HL-60/S4 (cell line): Measurements from ENCODE around the gene CCHCR1.

ENCODE experiments used
- in situ Hi-C: fragments of 300-500 bp; cut with MboI; formaldehyde crosslinking; loops from 2 replicates; pipeline ENCODE4 v1.14.3; 2022; ENCODE audit warnings: low sequenced_read_pairs

CCHCR1 gene

DNA sequence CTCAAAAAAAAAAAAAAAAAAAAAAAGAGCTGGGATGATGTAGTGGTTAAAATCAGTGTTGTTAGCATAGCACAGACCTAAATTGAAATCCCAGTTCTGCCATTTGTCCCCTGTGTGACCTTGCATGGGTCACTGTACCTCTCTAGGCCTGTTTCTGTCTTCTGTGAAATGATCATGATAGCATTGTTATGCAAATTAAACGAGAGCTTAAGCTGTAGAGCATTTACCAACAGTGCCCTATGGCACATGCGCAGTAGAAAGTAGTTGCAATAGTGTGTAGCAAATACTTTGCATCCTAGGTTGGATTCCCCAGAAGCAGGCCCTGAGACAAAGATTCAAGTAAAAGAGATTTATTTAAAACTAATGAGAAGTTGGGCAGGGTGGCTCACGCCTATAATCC lies 26.0 kb downstream of the CCHCR1 start:
- in situ Hi-C loops, result loop anchor here (10.0 kb wide), 1 partner anchor 233 kb away; no protein-coding TSS in a partner anchor

DNA sequence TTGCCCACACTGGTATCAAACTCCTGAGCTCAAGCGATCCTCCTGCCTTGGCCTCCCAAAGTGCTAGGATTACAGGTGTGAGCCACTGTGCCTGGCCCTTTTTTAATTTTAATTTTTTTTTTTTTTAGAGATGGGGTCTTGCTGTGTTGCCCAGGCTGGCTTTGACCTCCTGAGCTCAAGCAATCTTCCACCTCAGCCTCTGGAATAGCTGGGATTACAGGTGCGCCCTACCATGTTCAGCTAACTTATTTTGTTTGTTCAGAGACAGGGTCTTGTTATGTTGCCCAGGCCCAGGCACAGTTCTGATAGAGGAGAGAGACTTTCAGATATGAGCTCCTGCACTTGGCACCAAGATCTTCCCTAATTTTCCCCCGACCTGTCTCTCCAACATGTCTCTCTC lies 26.9 kb downstream of the CCHCR1 start:
- in situ Hi-C loops, result loop anchor here (10.0 kb wide), 1 partner anchor 234 kb away; no protein-coding TSS in a partner anchor

DNA sequence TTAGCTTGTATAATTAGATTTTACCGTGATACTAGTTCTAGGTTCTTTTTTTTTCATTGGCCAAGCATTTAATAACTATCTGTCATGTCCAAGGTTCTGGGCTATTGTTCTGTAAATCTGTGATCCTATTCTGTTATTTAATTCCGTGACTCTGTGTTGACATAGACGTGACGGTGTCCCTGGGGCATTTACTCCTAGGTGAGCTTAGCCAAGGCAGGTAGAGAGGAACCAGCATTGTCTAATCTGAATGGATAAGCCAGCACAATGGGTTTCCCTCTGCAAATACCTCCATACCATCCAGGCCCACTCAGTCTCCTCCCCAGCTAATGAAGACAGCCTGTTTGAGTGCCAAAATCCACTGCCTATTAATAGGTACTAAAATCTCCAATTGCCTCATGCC lies 28.5 kb downstream of the CCHCR1 start:
- in situ Hi-C loops, result no loop called here

DNA sequence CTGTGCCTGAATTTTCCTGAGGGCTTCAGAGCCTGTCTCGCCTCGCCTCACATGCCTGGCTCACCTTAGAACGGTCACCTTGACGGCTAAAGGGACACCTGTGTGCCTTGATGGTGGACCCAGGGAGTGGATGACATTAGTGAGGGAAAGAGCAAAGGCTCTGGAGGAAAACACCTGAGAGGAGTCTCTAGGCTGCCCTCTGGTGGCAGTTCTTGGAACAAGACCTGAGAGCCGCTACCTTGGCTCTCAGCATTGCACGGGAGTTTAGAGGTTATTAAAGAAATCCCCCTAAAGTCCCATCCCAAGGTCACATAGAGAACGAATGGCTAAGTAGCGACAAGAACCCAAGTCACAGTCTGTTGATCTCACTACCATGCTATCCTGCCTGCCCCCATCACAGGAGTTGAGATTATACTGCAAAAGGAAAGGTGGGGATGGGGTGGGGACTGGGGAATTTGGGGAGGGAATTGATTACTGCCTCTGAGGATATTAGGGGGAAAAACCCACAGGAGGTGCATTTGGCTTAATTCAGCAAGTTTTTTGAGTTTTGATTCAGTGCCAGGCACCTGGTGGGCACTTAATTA lies 29.4 kb downstream of the CCHCR1 start:
- in situ Hi-C loops, result no loop called here

DNA sequence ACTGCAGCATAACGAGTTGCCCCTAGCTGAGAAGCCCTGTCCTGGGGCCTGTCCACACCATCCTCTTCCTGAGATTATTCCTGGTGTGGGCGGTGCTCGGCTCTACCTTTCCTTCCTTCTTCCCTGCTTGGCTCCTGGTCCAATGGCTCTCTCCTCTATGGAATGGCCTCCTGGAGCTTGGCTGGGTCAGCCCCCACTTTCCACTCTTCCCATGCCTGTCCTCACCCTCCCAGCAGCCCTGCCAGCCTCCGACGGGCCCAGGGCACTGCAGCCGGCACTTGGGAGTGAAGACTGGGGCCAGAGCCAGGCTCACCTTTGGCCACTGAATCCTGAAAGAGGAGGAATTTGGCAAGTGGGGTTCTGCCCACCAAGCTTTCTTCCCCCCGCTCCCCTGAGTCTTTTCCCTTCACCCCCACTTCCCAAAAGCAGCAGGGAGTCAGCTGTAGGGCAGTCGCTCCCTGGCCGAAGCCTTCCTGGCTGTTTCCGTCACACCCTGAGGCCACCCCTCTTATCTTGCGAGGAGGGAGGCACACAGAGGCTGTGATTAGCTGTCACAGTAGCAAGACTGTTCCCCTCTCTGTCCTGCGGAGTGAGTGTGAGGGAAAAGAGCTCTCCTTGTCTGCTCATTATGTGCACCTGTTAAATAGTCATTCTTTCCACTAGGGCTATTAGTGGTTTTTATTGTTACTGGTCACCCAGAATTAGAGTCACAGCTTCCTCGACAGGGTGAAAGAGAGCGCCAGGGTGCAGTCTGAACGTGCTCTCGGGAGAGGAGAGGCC lies 31.0 kb downstream of the CCHCR1 start:
- in situ Hi-C loops, result no loop called here

DNA sequence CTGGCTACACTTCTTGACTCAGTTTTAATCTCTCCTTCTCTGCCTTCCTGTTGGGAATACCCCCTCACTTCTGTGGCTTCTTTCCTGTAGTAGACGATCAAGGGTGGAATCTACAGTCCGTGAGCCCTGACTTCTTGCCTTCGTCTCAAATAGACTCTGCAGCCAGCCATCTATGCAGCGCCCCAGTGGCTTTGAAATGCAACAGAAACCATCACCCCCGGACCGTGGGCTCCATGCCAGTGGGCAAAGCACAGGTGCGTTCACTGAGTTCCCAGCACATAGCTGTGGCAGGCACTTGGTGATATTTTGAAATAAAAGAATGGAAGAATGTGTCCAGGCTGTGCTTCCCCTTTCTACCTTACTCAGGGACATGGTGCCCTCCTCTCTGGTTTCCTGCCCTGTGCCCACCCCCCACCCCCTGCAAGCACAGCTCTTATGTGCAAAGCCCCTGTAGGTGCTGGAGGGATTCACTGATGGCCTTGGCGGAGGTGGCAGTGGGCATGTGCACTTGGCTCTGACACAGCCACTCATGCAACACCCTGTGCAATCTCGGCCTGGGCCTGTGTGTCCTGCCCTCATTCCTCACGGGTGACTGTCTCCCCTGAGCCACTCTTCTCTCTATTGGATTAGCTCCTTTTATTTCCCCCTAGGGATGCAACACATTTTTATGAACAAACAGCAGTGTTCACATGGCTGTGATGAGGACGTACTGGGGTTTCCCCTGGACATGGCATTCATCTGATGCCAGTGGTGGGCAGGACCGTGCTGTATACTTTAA lies 31.8 kb downstream of the CCHCR1 start:
- in situ Hi-C loops, result no loop called here

DNA sequence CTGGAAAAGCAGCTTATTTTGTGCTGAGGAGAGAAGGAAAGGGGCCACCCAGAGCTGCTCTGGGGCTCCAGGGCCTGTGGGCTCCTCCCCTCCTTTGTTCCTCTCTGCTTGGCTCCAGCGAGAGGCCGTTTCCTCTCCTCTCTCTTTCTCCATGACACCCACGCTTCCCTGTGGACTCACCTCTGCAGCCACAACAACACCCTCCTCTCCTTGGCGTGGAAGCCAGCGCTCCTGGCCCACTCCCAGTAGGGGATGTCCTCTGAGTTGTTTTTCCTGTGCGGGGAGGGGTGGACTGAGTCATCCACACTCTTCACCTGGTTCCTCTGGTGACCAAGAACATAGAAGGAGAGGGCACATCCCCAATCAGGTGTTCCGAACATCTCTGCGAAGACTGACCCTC lies 32.4 kb downstream of the CCHCR1 start:
- in situ Hi-C loops, result no loop called here

DNA sequence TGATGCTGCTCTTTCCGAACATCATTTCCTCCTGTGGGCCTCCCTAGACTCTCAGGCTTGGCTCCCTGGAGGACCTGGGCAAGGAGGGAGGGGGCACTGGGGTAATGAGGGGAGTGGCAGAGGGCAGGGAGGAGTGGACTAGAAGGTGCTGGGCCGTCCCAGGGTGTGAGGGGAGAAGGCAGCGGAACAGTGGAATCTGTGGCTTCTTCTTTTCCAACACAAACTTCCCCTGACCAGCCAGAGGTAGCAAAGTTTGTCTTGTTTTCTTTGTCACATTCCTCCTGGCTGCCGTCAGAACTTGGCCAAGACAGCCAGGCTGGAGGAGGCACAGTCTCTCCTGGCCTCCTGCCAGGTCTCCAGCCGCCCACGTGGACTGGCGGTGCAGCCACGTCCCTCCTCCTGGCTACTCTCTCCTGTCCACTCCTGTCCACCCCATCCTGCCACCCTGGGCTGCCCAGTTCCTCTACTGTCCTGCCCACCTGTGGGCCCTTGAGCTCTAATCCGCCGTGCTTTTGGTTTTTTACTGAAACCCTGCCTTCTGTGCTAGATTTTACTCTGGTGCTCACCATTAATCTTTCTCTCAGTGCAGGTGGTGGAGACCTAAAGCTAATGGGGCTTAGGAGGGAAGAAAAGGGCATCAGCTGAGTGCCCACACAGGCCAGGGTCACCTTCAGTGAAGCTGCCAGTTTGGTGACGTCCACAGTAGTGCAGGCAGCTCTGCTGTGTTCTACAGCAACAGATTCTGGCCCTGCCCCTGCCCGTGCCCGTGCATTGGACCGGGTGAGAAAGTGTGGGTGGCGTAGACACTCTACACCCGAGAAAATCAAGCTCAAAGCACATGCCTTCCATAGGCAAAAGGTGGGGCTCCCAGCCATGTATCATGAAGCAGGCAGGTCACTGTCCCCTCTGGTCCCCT lies 34.6 kb downstream of the CCHCR1 start:
- in situ Hi-C loops, result no loop called here

DNA sequence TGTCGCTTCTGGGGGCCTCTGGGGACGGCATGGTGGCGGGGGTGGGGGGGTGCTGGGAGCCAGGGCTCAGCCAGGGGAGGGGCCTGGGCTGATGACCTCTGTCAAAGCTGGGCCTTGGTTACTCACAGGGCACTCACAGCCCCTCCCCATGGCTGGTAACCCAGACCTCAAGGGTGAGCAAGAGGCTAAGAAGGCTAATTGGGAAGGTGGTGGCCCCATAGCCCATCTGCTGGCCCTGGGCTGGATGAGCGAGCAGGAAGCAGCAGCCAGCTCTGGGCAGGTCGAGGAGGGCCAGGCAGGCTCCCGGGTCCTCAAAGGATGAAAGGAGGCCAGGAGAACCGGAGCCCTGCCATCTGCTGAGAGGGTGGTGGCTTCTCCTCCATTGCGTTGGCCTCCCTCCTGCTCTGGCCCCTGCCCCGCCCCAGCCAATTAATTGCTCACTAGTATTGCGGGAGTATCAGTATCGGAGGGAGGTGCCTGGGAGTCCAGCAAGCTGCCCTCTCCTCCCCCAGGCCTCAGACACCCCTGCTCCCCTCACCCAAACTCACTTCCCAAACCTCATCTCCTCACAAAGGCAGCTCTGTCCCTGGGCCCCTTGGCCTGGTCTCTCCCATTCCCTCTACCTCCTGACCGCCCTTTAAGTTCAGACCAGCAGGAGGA lies 36.3 kb downstream of the CCHCR1 start:
- in situ Hi-C loops, result no loop called here

DNA sequence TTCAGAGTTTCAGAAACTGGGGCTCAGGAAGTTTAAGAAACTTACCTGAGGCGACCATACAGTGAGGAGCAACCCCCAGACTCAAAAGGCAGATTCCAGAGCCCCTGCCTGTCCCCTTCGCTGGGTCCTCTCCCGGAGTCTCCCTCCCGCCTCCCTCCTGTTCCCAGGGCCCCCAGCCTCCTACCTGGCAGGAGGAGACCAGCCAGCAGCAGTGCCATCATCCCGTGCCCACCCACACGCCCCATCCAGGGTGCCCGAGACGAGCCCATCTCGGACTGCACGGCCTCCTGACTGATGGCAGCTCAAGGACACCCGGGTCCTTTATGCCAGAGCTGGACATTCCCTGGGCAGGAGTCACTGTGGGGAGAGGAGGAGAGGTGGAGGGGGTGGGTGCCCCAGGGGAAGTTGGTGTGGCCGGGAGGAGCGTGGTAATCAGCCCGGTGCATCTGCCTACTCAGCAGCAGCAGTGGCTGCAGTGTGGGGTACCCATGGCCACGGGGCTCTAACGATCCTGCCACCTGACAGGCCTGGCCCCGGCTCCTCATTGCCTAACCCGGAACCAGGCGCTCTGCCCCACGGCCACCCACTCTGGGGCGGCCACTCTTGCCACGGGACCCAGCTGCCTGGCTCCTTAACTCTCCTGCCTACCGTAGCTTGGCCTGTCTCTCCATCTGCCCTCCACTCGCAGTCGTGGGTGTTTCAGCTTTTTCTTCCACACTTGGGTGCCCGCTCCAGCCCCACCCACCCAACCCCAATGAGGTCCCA lies 37.3 kb downstream of the CCHCR1 start, which contains the start of gene CDSN:
CDSN (minus strand) TSS at position 296 of the 765 bp plus-strand sequence; CDS start at position 269, 27 bp downstream.
- in situ Hi-C loops, result no loop called here

DNA sequence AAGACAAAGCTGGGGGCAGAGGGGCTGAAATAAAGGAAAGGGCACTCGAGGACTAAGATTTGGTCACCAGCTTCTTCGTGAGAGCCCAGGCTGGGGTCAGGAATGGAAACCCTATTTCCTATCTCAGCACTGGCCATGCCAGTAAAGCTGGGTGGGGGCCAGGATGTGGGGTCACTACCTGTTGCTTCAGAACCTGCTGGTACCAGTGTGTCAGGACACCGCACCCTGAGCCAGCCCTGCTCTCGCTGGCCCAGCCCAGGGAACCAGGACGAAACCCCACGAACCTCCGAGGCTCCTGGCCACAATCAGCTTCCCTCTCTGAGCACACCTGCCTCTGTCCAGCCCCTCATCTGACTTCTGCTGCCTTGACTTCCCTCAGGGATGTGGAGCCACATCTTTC lies 39.4 kb downstream of the CCHCR1 start:
- in situ Hi-C loops, result no loop called here

DNA sequence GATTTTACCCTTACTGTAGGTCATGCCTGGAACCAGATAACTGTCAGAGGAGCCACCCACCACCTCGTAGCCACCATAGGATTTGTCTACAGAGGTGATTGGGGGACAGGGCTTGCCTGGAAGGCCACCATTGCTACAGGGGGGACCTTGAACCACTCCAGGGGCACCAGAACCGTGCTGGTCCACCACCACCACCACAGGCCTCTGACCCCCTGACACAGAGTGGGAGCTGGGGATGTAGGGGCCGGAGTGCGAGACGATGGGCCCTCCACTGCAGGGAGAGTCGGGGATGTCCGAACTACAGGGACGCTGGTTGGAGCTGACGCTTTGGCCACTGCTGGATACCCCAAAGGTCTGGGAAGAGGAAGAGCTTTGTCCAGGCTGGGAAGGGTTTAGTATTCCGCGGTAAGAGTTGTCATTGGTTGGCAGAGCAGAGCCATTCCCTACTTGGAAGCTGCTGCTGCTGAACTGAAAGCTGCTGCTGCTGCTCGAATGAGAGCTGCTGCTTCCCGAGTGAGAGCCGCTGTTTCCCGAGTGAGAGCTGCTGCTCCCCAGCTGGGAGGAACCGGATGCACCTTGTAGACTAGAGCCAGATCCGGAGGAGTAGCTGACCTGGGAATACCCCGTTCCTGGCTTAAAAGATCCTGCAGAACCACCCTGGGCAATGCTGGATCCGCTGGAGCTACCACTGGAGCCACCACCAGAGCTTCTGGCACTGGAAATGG lies 40.8 kb downstream of the CCHCR1 start:
- in situ Hi-C loops, result no loop called here

DNA sequence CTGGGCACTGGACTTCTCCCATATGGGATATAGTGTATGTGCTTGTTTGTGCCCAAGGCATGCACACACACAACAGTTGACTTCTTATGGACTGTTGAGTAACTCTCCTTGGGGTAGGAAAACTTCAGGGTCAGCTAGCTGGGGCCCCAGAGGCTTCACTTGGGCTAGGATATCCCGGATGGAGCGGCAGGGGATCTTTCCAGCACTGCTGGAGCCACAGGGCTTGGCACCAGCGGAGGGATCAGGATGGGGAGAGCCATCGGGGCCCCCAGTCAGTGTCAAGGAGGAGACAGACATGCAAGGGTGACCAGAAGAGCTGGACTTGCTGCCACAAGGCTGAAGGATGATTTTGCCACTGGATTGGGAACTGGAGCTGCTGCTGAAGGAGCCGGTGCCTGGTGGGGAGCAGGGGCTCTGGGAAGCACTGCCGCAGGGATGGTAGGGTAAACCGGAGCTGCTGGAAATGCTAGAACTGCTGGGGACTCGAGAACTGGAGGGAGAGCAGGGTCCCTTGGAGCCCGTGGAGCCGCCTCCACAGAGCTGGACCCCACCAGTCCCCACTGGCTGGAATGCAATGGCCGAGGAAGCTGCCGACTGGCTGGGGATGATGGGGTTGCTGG lies 41.6 kb downstream of the CCHCR1 start:
- in situ Hi-C loops, result no loop called here

DNA sequence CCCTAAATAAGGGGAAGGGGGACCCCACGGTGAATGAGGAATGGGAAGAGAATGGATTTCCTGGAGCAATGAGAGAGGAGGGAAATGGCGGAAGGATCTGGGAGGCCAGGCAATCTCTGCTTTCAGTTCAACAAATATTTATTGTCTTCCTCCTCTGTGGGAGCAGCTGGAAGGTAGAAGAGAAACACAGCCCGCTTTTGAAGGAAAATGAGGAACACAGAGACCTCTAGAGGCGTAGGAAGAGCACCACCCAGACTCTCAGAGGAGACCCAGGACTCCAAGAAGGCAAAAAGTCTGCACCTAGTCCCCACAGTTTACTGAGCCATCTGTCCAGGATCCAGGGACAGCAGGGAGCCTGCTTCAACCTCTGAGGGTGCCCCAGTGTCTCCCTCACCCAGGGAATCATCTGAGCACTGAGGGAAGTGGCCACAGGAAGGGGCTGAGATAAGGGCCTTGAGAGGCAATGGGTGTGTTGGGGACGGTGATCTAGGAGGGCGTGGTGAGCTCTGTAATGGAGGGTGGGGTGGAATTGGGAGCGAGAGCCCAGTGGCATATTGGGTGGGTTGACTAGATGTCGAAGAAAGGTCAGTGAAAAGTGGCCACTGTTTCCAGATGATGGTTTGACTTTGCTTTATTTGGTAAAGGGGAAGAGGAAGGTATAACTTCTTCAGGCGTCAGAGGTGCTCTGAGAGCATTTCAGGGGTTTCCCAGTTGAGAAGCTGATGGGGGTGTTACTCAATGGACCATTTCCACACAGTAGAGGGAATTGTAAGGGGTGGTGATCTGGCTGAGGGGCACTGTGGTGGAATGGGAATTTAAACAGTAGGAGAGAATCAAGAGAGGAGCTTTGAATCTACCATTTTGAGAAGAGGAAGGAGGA lies 42.4 kb downstream of the CCHCR1 start:
- in situ Hi-C loops, result no loop called here

DNA sequence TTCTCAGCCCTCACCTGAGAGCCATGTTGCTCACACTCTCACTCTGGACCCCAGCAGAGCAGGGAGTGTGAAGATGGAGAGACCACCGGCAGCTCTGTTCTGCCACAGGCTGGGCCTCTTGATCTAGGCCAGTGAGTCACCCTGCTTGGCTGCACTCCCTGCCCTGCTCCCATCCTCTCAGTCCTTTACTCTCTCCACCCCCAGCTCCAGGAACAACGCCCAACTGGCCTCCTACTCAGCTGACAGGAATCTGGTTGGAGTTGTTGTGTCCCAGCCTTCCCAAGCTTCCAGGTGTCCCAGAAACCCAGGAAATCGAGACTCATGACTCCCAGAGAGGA lies 43.1 kb downstream of the CCHCR1 start, which contains the start of gene PSORS1C1:
PSORS1C1 (plus strand) TSS at position 260 of the 338 bp plus-strand sequence. CDS start 14,833 bp downstream, outside the sequence.
- in situ Hi-C loops, result no loop called here

DNA sequence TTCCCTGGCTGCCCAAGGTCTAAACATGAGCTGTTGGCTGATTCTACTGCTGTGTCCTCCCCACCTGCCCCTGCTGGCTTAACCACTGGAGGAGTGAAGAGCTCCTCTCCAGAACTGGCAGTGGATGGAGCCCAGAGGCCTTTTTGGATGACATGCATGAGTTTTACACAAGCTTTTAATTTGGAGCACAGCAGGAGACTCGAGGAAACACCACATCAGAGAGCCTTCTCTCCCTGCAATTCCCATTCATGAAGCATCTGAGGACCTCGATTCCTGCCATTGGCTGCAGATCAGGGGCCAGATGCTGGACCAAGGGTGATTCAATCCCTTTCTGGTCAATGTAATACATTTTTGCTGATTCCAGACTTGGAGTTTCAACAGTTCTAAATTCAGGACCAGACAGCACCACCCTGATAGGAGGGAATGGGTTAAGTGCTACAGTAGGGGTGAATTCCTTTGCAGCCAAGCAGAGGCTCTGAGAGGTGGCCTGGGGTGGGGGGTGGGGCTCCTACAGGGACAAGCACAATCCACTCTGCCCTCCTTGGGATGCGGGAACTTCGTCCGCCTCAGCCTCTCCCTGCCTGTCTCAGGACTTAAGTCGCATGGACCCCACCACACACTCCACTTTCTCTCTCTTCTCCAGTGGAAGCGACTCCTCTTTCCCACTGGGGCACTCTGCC lies 43.6 kb downstream of the CCHCR1 start:
- in situ Hi-C loops, result no loop called here

DNA sequence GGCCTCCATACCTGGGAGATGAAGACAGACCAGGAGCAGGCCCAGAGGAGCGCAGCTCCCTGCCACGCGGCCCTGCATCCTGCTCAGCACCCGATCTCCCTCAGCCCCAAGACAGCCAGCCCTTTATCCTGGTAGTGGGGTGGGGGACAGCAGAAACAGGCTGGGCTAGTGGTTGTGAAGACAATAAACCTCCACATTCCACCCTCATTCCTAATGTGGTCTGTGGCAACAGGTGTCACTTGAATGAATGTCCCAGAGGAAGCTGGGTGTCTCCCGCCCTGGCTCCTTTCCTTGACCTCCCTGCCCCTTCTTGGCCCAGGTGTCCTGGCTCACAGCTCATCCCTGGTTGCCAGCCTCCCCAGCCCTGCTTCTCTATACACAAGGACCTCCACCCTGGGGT lies 45.1 kb downstream of the CCHCR1 start, which contains the start of gene C6orf15:
C6orf15 (minus strand) TSS at position 98 of the 400 bp plus-strand sequence; CDS start at position 78, 20 bp downstream.
- in situ Hi-C loops, result no loop called here
